Measurements from ENCODE around the gene KIF4A. TPM values are rescaled to one million over a fixed set of nuclear protein-coding genes. Genes with fewer than 3 reads are reported as not detected.
"Not testable (repeated sequence)": the region's sequence is repeated elsewhere in the genome, so short reads cannot be mapped to it uniquely, and the experiment has no call there.

Gene KIF4A
- total RNA-seq, 1 donor from 2014 or later, result 3.0 TPM

GRCh38 chrX:70241501-70241900 is 48.4 kb upstream of the KIF4A start:
- Mint-ChIP-seq H3K9me3 (ENCODE audit: unreplicated experiment) (no peaks in the 10 kb centered on the region), H3K4me3 (ENCODE audit: unreplicated experiment) (no peak overlapping the region), H3K27me3 (ENCODE audit: low read depth, unreplicated experiment) (no peaks in the 10 kb centered on the region), H3K27ac (ENCODE audit: unreplicated experiment) (no peak overlapping the region), H3K4me1 (ENCODE audit: low read depth, unreplicated experiment) (no peaks in the 10 kb centered on the region), H3K36me3 (ENCODE audit: low read depth, unreplicated experiment) (no peaks in the 10 kb centered on the region)
- Histone ChIP-seq H3K36me3 (ENCODE audit: insufficient read depth, low read length) (no peaks in the 10 kb centered on the region), H3K79me2 (ENCODE audit: insufficient read depth, low read length) (no peaks in the 10 kb centered on the region), H2AFZ (ENCODE audit: low read depth, low read length) (no peak overlapping the region), H3K9me3 (ENCODE audit: insufficient read depth, low read depth, low read length) (no peaks in the 10 kb centered on the region), H3K4me2 (ENCODE audit: low read length) (no peak overlapping the region), H3K9ac (ENCODE audit: low read length) (no peak overlapping the region), H3K27me3 (ENCODE audit: insufficient read depth, low read length) (no peaks in the 10 kb centered on the region), H3K4me3 (ENCODE audit: insufficient read depth, low read depth, low read length) (no peak overlapping the region), H3K27ac (ENCODE audit: low read depth, low read length) (no peak overlapping the region), H3K4me1 (ENCODE audit: insufficient read depth, low read length) (no peaks in the 10 kb centered on the region), H4K20me1 (ENCODE audit: insufficient read depth, low read length) (no peaks in the 10 kb centered on the region)
- DNase-seq (ENCODE audit: low read depth) (no peak), FAIRE-seq (no peak)
- TF ChIP-seq EZH2 (IDR thresholded peaks at IDR 0.05; ENCODE audit: insufficient read depth, low read length) (no peak), CTCF (IDR thresholded peaks at IDR 0.05; ENCODE audit: insufficient read depth, low read depth, low read length) (no peak)

- H3K36me3 Mint-ChIP-seq (ENCODE audit: low read depth, unreplicated experiment); H3K79me2 ChIP-seq (ENCODE audit: insufficient read depth, low read length); H3K9me3 ChIP-seq (ENCODE audit: insufficient read depth, low read depth, low read length); DNase-seq (ENCODE audit: low read depth); H3K4me2 ChIP-seq (ENCODE audit: low read length); H3K27me3 ChIP-seq (ENCODE audit: insufficient read depth, low read length); H3K4me1 Mint-ChIP-seq (ENCODE audit: low read depth, unreplicated experiment); H4K20me1 ChIP-seq (ENCODE audit: insufficient read depth, low read length); FAIRE-seq; H3K36me3 ChIP-seq (ENCODE audit: insufficient read depth, low read length); H3K9me3 Mint-ChIP-seq (ENCODE audit: unreplicated experiment); H3K4me3 Mint-ChIP-seq (ENCODE audit: unreplicated experiment); H3K4me1 ChIP-seq (ENCODE audit: insufficient read depth, low read length); H3K4me3 ChIP-seq (ENCODE audit: insufficient read depth, low read depth, low read length); H3K27ac Mint-ChIP-seq (ENCODE audit: unreplicated experiment); H2AFZ ChIP-seq (ENCODE audit: low read depth, low read length); H3K27ac ChIP-seq (ENCODE audit: low read depth, low read length); H3K9ac ChIP-seq (ENCODE audit: low read length); H3K27me3 Mint-ChIP-seq (ENCODE audit: low read depth, unreplicated experiment): not testable (repeated sequence)
These were observed 46.3 kb upstream of the KIF4A start for GRCh38 chrX:70243601-70244000.

GRCh38 chrX:70244881-70245280 is 45.0 kb upstream of the KIF4A start:
- Histone ChIP-seq H3K9ac (ENCODE audit: low read length) (no peak overlapping the region), H2AFZ (ENCODE audit: low read depth, low read length) (no peak overlapping the region), H3K27ac (ENCODE audit: low read depth, low read length) (no peak overlapping the region), H3K4me1 (ENCODE audit: insufficient read depth, low read length) (no peaks in the 10 kb centered on the region), H3K4me2 (ENCODE audit: low read length) (no peak overlapping the region), H3K4me3 (ENCODE audit: insufficient read depth, low read depth, low read length) (no peak overlapping the region), H3K27me3 (ENCODE audit: insufficient read depth, low read length) (no peaks in the 10 kb centered on the region), H3K9me3 (ENCODE audit: insufficient read depth, low read depth, low read length) (no peaks in the 10 kb centered on the region), H3K36me3 (ENCODE audit: insufficient read depth, low read length) (no peaks in the 10 kb centered on the region), H3K79me2 (ENCODE audit: insufficient read depth, low read length) (no peaks in the 10 kb centered on the region), H4K20me1 (ENCODE audit: insufficient read depth, low read length) (no peaks in the 10 kb centered on the region)
- Mint-ChIP-seq H3K4me3 (ENCODE audit: unreplicated experiment) (no peak overlapping the region), H3K9me3 (ENCODE audit: unreplicated experiment) (no peaks in the 10 kb centered on the region), H3K27ac (ENCODE audit: unreplicated experiment) (no peak overlapping the region), H3K27me3 (ENCODE audit: low read depth, unreplicated experiment) (no peaks in the 10 kb centered on the region), H3K36me3 (ENCODE audit: low read depth, unreplicated experiment) (no peaks in the 10 kb centered on the region), H3K4me1 (ENCODE audit: low read depth, unreplicated experiment) (no peaks in the 10 kb centered on the region)
- peak; percentile 20 for DNase-seq (ENCODE audit: low read depth)
- no peak for FAIRE-seq
- TF ChIP-seq CTCF (IDR thresholded peaks at IDR 0.05; ENCODE audit: insufficient read depth, low read depth, low read length), result no peak
- no peak for TF ChIP-seq EZH2 (IDR thresholded peaks at IDR 0.05; ENCODE audit: insufficient read depth, low read length)

All from astrocyte (in vitro differentiated cells and primary cell).